SK-N-SH (cell line): ENCODE results near the gene CCDC191.

ENCODE experiments used
- FOXM1 ChIP-seq: IDR thresholded peaks from 2 replicates; pipeline ENCODE4 v1.4.0; 2012; ENCODE audit warnings: low read depth, mild to moderate bottlenecking
- TF ChIP-seq, protein P1 (sequence below): fragments of 150-350 bp; IDR thresholded peaks from 2 replicates; pipeline ENCODE4 v1.6.1; 2017; ENCODE audit warnings: antibody characterized with exemption, low read length, low read depth, borderline replicate concordance

DNA sequence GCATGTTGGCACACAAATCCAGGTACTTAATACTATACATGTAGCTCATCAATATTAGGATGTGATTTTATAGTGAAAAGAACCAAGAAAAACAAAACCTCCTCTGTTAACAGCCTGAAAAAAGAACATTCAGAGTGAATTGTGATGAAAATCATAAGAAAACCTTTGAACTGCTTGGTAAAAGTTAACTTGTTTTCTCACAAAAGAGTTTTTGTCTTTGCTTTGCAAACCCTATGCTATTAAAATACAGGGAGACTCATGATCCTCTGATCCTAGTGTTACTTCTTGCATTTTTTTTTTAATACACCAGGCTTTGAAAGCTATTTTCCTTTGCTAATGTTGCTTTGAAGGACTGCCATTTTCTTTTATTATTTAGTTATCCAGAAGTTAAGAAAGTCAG is 23.9 kb upstream of the CCDC191 start:
- TF ChIP-seq, protein P1, sequence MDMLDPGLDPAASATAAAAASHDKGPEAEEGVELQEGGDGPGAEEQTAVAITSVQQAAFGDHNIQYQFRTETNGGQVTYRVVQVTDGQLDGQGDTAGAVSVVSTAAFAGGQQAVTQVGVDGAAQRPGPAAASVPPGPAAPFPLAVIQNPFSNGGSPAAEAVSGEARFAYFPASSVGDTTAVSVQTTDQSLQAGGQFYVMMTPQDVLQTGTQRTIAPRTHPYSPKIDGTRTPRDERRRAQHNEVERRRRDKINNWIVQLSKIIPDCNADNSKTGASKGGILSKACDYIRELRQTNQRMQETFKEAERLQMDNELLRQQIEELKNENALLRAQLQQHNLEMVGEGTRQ: no peak
- TF ChIP-seq FOXM1: no peak
